B cell (primary cell): ENCODE data around the gene NOSIP.

Experiments
- EZH2 ChIP-seq: IDR thresholded peaks from 2 replicates; pipeline ENCODE4 v1.6.1; 2012; ENCODE audit warnings: borderline replicate concordance, low read depth, mild to moderate bottlenecking, moderate library complexity, low read length; ENCODE audit not compliant: insufficient read depth, poor library complexity, severe bottlenecking
- TF ChIP-seq, protein P1 (sequence below): fragments of 200-600 bp; IDR thresholded peaks from one replicate; pipeline ENCODE4 v1.8.0; 2022; ENCODE audit warnings: antibody characterized with exemption, mild to moderate bottlenecking

GRCh38 chr19:49624967-49625910, 44.9 kb upstream of the NOSIP start:
- TF ChIP-seq, protein P1, sequence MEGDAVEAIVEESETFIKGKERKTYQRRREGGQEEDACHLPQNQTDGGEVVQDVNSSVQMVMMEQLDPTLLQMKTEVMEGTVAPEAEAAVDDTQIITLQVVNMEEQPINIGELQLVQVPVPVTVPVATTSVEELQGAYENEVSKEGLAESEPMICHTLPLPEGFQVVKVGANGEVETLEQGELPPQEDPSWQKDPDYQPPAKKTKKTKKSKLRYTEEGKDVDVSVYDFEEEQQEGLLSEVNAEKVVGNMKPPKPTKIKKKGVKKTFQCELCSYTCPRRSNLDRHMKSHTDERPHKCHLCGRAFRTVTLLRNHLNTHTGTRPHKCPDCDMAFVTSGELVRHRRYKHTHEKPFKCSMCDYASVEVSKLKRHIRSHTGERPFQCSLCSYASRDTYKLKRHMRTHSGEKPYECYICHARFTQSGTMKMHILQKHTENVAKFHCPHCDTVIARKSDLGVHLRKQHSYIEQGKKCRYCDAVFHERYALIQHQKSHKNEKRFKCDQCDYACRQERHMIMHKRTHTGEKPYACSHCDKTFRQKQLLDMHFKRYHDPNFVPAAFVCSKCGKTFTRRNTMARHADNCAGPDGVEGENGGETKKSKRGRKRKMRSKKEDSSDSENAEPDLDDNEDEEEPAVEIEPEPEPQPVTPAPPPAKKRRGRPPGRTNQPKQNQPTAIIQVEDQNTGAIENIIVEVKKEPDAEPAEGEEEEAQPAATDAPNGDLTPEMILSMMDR, result no peak
- TF ChIP-seq EZH2, result no peak
